CD4-positive, alpha-beta T cell treated with Interleukin-6 at 100 ng/mL for 8 hours (primary cell): ENCODE results near the gene FLNB.

Experiments
- DNase-seq: peaks from one replicate; pipeline ENCODE4 v3.0.0-alpha.2; 2020; ENCODE audit warnings: mixed read lengths, low spot score

The FLNB gene

DNA sequence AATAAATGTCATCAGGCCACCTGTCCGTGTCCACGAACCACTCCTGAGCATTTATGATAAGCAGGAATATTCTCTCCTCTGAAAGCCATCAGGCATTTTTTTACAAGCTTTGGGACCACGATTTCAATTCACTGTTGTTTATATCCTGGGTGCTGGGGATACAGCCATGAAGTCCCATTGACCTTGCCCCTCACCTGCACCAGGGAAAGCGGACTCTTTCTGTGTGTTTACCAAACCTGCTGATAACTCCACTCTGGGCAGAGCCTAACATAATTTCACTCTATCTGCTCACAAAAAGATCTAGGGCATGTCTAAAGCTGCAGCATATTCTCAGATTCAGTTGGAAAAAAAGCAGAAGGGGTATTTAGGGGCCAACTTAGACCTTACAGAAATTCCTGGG is 197.8 kb downstream of the FLNB start:
- DNase-seq = no peak

DNA sequence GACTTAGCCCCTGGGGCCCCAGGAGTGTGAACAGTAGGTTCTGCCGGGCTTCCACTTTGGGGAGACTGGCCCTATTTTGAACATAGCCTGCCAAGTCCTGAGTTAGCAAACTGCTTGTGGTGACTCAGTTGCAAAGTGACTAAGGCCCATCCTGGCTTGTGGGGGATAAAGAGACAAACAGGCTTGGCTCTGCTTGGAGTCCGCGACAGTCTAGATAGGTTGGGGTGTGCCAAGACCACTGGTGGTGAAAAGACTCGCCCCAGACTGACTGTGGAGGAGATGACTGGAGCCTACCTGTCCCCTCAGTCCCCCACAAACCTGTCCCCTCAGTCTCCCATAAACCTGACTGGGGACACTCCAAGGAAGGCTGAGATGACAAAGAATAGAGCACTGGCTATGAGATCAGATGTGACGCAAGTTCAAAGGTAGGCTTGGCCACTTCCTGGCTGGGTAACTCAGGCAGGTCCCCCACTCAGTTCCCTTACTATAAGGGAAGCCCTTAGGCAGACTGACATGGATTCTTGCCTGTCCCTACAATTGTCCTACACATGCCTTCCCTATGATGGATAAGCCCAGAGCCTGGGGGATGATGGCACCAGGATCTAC is 198.3 kb downstream of the FLNB start:
- DNase-seq = no peak

DNA sequence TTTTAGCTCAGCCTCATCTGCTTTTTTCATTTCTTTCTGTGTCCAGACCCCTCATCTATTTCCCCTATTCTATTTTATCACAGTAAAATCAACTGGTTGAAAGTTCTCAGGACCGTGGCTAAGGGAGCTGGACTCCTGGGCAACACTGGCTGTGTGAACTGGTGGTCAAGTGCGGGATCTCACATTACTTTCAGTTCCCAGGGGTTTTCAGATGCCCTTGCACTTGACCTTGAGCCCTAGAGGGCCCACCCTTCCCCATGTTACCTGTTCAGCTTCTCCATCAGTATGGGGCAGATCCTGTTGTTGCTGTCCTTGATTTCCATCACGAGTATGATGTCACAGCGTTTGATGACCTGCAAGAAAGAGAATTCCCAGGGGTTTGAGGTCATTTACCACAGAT is 199.7 kb downstream of the FLNB start:
- no peak for DNase-seq

DNA sequence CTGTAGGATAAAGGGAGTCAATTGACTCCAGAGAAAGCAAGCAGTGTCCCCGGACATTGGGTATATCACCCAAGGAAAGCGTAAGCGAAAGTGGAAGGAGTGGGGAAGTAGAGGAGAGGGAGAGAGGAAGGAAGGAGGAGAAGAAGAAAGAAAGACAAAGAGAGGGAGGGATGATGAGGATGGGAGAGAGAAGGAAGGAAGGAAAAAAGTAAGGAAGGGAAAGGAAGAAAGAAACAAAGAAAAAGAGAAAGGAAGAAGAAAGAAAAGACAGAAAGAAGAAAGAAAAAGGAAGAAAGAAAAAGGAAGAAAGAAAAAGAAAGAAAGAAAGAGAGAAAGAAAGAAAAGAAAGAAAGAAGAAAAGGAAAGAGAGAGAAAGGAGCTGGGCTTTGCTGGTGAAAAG is 201.7 kb downstream of the FLNB start:
- DNase-seq = no peak

DNA sequence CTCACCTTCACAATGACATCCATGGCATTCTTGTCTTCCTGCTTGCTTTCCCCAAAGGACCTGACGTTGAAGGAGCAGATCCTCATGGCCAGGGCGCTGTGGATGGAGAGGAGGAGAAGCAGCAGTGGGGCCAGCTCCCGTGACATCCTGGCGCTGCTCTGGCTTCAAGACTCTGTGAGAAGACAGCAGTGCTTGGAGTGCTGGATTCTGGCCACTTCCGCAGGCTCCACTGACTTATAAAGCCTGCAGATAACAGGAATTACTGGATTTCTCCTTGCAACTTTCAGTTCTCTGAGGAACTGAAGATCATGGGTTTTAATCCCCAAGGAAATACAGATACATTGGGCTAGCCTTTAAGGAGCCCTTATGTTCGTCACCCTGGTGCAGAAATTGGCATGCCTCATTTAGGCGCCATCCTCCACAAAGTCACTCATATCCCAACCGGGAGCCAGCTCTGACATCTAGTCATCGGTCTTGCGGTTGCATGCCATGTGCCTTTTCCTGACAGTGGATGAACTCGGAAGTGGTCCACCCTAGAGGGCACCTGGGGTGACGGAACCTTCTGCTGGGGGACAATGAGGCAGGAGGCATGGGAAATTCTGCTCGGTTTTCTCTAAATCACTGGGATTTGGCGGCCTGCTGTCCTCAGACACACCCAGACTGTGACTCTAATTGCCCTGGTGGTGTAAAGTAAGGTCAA is 202.7 kb downstream of the FLNB start, which contains the start of gene DNASE1L3:
DNASE1L3 (minus strand) TSS at position 212 of the 700 bp plus-strand sequence; CDS start at position 146, 66 bp downstream.
- no peak for DNase-seq

DNA sequence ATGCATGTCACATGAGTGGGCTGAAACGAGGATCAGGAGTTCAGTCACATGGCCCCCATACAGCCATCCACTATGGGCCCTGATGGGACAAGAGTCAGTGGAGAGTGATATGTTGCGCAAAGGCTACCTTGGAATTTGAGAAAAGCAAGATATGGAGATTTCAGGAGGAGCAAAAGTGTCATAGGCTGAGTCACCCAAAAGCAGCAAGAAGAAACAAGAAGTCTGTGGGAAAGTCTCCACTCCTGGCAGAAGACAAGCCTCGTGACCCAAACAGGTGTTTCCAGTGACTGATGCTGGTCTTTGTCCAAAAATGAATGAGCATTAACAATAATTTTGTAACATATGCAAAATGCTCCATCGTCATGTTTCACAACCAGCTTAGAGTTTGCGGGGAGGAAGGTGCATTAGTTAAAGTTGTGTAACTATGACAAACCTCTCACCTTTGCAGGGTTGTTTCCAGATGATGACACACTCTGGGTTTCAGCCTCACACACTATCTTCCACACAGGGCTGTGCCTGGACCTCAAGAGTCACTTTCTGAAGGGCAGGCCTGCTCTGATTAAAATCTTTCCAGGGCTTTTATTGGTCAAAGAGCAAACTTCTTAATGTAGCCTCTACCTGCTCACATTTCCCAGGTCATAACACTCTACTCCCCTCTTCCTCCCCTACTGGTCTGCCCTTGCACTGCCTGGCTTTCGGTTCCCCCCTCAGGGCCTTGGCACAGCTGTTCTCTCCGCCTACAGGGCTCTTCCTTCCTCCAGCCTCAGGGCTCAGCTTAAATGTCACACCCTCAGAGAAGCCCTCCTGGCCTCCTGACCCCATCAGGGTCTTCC is 206.5 kb downstream of the FLNB start:
- DNase-seq = no peak

DNA sequence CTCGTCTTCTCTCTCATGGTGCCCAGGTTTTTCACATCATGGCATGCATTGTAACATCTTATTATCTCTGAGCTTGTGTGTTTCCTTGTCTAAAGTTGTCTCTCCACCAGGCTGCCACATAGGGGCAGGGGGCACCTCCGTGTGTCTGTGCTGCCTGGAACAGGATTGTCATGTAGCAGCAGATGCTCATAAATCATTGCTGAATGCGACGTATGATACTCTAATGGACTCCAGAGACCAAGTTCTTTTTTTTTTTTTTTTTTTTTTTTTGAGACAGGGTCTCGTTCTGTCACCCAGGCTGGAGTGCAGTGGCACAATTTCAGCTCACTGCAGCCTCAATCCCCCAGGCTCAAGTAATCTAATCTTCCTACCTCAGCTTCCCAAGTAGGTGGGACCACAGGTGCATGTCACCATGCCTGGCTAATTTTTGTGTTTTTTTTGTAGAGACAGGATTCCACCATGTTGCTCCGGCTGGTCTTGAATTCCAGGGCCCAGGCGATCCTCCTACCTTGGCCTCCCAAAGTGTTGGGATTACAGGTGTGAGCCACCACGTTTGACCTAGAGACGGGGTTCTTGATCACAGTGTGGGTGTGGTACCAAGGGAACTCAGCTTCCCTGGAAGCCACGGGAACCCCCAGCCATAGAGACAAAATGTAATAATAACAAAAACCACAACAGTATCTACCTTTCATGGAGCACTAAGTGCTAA is 207.2 kb downstream of the FLNB start:
- DNase-seq = no peak

DNA sequence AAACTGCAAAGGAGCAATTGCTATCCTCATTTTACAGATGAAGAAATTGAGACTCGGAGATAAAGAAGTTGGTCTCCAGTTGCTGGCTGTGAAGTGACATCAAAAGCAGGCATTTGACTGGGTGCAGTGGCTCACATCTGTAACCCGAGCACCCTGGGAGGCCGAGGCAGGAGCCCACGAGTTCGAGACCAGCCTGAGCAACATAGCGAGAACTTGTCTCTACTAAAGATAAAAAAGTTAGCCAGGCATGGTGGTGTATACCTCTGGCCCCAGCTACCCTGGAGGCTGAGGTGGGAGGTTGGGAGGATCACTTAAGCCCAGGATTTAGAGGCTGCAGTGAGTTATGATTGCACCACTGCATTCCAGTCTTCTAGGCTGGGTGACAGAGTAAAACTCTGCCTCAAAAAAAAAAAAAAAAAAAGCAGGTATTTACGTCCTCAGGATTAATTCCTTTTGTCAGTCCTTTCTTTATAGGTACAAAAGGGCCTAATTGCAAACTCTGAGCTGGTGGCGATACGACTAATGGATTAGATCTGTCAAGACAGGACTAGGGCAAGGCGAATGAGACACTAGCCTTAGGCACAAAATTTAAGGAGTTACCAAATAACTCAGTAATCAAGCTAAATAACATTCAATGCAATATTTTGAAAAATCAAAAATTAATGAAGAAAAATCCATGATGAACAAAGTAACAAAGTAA is 208.4 kb downstream of the FLNB start:
- no peak for DNase-seq

DNA sequence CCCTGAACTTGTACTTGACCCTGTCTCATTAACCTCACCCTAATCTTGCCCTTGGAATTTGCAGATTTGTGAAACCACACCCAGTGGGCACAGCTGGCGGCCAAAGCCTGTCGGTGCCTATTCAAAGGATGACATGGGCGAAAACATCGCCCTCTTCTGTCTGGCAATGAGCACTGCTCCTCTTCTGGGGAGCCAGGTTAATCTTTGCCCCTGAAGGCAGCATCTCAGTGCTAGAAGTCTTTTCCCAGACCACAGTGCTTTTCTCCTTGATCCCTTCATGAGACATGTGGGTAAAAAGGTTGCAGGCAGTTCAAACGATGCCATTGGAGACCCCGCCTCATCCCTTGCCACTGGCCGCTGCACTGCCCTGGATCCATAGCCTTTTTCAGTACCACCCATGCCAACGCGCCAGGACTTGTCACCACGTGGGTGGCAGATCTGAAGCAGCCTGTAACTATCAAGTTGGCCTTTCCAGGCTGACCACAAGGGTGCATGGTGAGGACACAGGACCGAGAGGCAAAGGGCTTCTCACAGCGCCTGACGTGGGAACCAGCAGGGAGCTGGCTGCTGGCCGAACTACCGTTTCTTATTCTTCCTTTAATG is 209.1 kb downstream of the FLNB start:
- peak; percentile 61 for DNase-seq

DNA sequence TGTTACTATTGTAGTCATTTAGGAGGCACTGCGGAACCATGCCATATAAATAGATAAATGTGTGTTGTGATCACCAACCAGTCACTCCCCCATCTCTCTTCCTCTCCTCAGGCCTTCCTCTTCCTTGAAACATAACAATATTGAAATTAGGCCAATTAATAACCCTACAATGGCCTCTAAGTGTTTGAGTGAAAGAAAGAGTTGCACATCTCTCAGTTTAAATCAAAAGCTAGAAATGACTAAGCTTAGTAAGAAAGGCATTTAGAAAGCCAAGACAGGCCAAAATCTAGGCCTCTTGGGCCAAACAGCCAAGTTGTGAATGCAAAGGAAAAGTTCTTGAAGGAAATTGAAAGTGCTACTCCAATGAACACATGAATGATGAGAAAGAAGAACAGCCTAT is 210.7 kb downstream of the FLNB start:
- DNase-seq = no peak
